ENCODE measurements around the gene TUBA3D.
"Not testable (repeated sequence)": the region's sequence is repeated elsewhere in the genome, so short reads cannot be mapped to it uniquely, and the experiment has no call there.

TUBA3D gene

GRCh38 chr2:131483981-131484820 is 8.3 kb downstream of the TUBA3D start:
- DNase-seq (ENCODE audit: extremely low read depth in 1 of 2, low read depth in 1 of 2): not testable (repeated sequence)

- not testable (repeated sequence) for DNase-seq (ENCODE audit: extremely low read depth in 1 of 2, low read depth in 1 of 2)
Observed at GRCh38 chr2:131484906-131485460, 9.1 kb downstream of the TUBA3D start.

GRCh38 chr2:131486201-131486902 is 10.4 kb downstream of the TUBA3D start:
- not testable (repeated sequence) for DNase-seq (ENCODE audit: extremely low read depth in 1 of 2, low read depth in 1 of 2)

GRCh38 chr2:131488306-131489205 is 12.6 kb downstream of the TUBA3D start:
- DNase-seq (ENCODE audit: extremely low read depth in 1 of 2, low read depth in 1 of 2): no peak

- DNase-seq (ENCODE audit: extremely low read depth in 1 of 2, low read depth in 1 of 2): peak in 1 of 2 donors; percentile 6
Observed at GRCh38 chr2:131490616-131491468, 14.9 kb downstream of the TUBA3D start.

- not testable (repeated sequence) for DNase-seq (ENCODE audit: extremely low read depth in 1 of 2, low read depth in 1 of 2)
Observed at GRCh38 chr2:131491469-131491836, 15.5 kb downstream of the TUBA3D start.

GRCh38 chr2:131492015-131492417 is 16.1 kb downstream of the TUBA3D start, which contains the start of gene MZT2A:
TSS of gene MZT2A (minus strand) at chr2:131492397. CDS start at chr2:131492376, 21 bp downstream.
- DNase-seq (ENCODE audit: extremely low read depth in 1 of 2, low read depth in 1 of 2): peak in 1 of 2 donors; percentile 10

- DNase-seq (ENCODE audit: extremely low read depth in 1 of 2, low read depth in 1 of 2): peak; percentile 80 to 93
Observed at GRCh38 chr2:131492418-131493198, 16.7 kb downstream of the TUBA3D start.

GRCh38 chr2:131493199-131493968 is 17.5 kb downstream of the TUBA3D start:
- no peak for DNase-seq (ENCODE audit: extremely low read depth in 1 of 2, low read depth in 1 of 2)

- not testable (repeated sequence) for DNase-seq (ENCODE audit: extremely low read depth in 1 of 2, low read depth in 1 of 2)
Observed at GRCh38 chr2:131495506-131495905, 19.6 kb downstream of the TUBA3D start.

- DNase-seq (ENCODE audit: extremely low read depth in 1 of 2, low read depth in 1 of 2): peak; percentile 17 to 34
Observed at GRCh38 chr2:131498321-131498973, 22.5 kb downstream of the TUBA3D start.

- not testable (repeated sequence) for DNase-seq (ENCODE audit: extremely low read depth in 1 of 2, low read depth in 1 of 2)
Observed at GRCh38 chr2:131503587-131503986, 27.7 kb downstream of the TUBA3D start.

- not testable (repeated sequence) for DNase-seq (ENCODE audit: extremely low read depth in 1 of 2, low read depth in 1 of 2)
Observed at GRCh38 chr2:131504082-131504750, 28.3 kb downstream of the TUBA3D start.

- DNase-seq (ENCODE audit: extremely low read depth in 1 of 2, low read depth in 1 of 2): no peak
Observed at GRCh38 chr2:131509615-131510014, 33.7 kb downstream of the TUBA3D start.

- DNase-seq (ENCODE audit: extremely low read depth in 1 of 2, low read depth in 1 of 2): not testable (repeated sequence)
Observed at GRCh38 chr2:131511291-131511968, 35.5 kb downstream of the TUBA3D start.

Measured in stimulated activated CD8-positive, alpha-beta memory T cell treated with anti-CD3 and anti-CD28 coated beads, Interleukin-7, amount 100 ng/mL, for 48 hours (primary cell).